H9 (cell line): ENCODE results near the gene FBXO47. TPM values are rescaled to one million over a fixed set of nuclear protein-coding genes. Genes with fewer than 3 reads are reported as not detected.

Experiments used
- DNase-seq: peaks from one replicate; pipeline ENCODE4 v3.0.0-alpha.2; 2017
- H2AFZ ChIP-seq: one replicate; pipeline ENCODE4 v1.6.1; 2013; ENCODE audit warnings: mild to moderate bottlenecking, low read length, control low read depth, moderate library complexity
- H2AK5ac ChIP-seq: 2 replicates; pipeline ENCODE4 v1.6.1; 2013; ENCODE audit warnings: low read length, control low read depth, mixed read lengths; ENCODE audit not compliant: insufficient read length
- H2BK120ac ChIP-seq: one replicate; pipeline ENCODE4 v1.6.1; 2013; ENCODE audit warnings: low read depth, mild to moderate bottlenecking, low read length, control low read depth, inconsistent platforms; ENCODE audit not compliant: poor library complexity, severe bottlenecking
- H2BK12ac ChIP-seq: 2 replicates; pipeline ENCODE4 v1.6.1; 2013; ENCODE audit warnings: low read length, control low read depth, mixed read lengths, low read depth; ENCODE audit not compliant: insufficient read length
- H2BK15ac ChIP-seq: 2 replicates; pipeline ENCODE4 v1.6.1; 2013; ENCODE audit warnings: low read depth, low read length, control low read depth
- H2BK20ac ChIP-seq: one replicate; pipeline ENCODE4 v1.6.1; 2013; ENCODE audit warnings: low read depth, mild to moderate bottlenecking, low read length, control low read depth, inconsistent platforms; ENCODE audit not compliant: poor library complexity, severe bottlenecking
- H2BK5ac ChIP-seq: 2 replicates; pipeline ENCODE4 v1.6.1; 2013; ENCODE audit warnings: low read length, control low read depth, mixed read lengths; ENCODE audit not compliant: insufficient read length
- H3K14ac ChIP-seq: 2 replicates; pipeline ENCODE4 v1.6.1; 2013; ENCODE audit warnings: low read length, control low read depth; ENCODE audit not compliant: insufficient read depth
- H3K18ac ChIP-seq: 2 replicates; pipeline ENCODE4 v1.6.1; 2013; ENCODE audit warnings: low read depth, mild to moderate bottlenecking, mixed read lengths, low read length, control low read depth; ENCODE audit not compliant: insufficient read length
- H3K23ac ChIP-seq: 2 replicates; pipeline ENCODE4 v1.6.1; 2013; ENCODE audit warnings: low read length, control low read depth, mixed read lengths, low read depth; ENCODE audit not compliant: insufficient read length
- H3K23me2 ChIP-seq: 2 replicates; pipeline ENCODE4 v1.6.1; 2013; ENCODE audit warnings: low read depth, mild to moderate bottlenecking, mixed read lengths, low read length, control low read depth; ENCODE audit not compliant: insufficient read length, poor library complexity, severe bottlenecking
- H3K27ac ChIP-seq: 2 replicates; pipeline ENCODE4 v1.5.1; 2013; ENCODE audit warnings: low read length, control low read depth, mixed read lengths, low read depth; ENCODE audit not compliant: insufficient read length
- H3K27me3 ChIP-seq: 2 replicates; pipeline ENCODE4 v1.6.1; 2013; ENCODE audit warnings: low read length, control low read depth, inconsistent platforms; ENCODE audit not compliant: insufficient read depth
- H3K4ac ChIP-seq: 2 replicates; pipeline ENCODE4 v1.6.1; 2013; ENCODE audit warnings: low read depth, mild to moderate bottlenecking, control low read depth, inconsistent platforms, low read length, moderate library complexity
- H3K4me1 ChIP-seq: 2 replicates; pipeline ENCODE4 v1.6.1; 2013; ENCODE audit warnings: low read length, control low read depth, inconsistent platforms; ENCODE audit not compliant: insufficient read depth
- H3K4me2 ChIP-seq: 2 replicates; pipeline ENCODE4 v1.6.1; 2013; ENCODE audit warnings: low read length, control low read depth, mixed read lengths; ENCODE audit not compliant: insufficient read length, insufficient read depth
- H3K56ac ChIP-seq: 2 replicates; pipeline ENCODE4 v1.6.1; 2013; ENCODE audit warnings: low read depth, mild to moderate bottlenecking, mixed read lengths, low read length, control low read depth; ENCODE audit not compliant: insufficient read length
- H3K79me1 ChIP-seq: 2 replicates; pipeline ENCODE4 v1.6.1; 2013; ENCODE audit warnings: low read depth, mild to moderate bottlenecking, moderate library complexity, low read length, control low read depth, inconsistent platforms; ENCODE audit not compliant: insufficient read depth, poor library complexity, severe bottlenecking
- H3K79me2 ChIP-seq: 2 replicates; pipeline ENCODE4 v1.6.1; 2013; ENCODE audit warnings: low read length, control low read depth, inconsistent platforms; ENCODE audit not compliant: insufficient read depth
- H3K9ac ChIP-seq: 2 replicates; pipeline ENCODE4 v1.6.1; 2013; ENCODE audit warnings: low read length, control low read depth, mixed read lengths; ENCODE audit not compliant: insufficient read length; ENCODE audit errors: extremely low read depth
- H3K9me3 ChIP-seq: one replicate; pipeline ENCODE4 v1.6.1; 2013; ENCODE audit warnings: low read depth, low read length, inconsistent platforms; ENCODE audit not compliant: control insufficient read depth
- H3T11ph ChIP-seq: one replicate; pipeline ENCODE4 v1.6.1; 2013; ENCODE audit warnings: mild to moderate bottlenecking, low read length, control low read depth, inconsistent platforms
- H4K20me1 ChIP-seq: one replicate; pipeline ENCODE4 v1.6.1; 2013; ENCODE audit not compliant: control insufficient read depth, insufficient read length, insufficient read depth
- H4K5ac ChIP-seq: 2 replicates; pipeline ENCODE4 v1.6.1; 2013; ENCODE audit warnings: low read depth, mild to moderate bottlenecking, mixed read lengths, low read length, control low read depth; ENCODE audit not compliant: insufficient read length
- H4K8ac ChIP-seq: replicated peaks from 2 replicates; pipeline ENCODE4 v1.6.1; 2013; ENCODE audit warnings: low read length, control low read depth, mixed read lengths, low read depth; ENCODE audit not compliant: insufficient read length
- H4K91ac ChIP-seq: 2 replicates; pipeline ENCODE4 v1.6.1; 2013; ENCODE audit warnings: low read depth, mild to moderate bottlenecking, moderate library complexity, mixed read lengths, low read length, control low read depth; ENCODE audit not compliant: insufficient read length
- H3K27ac Mint-ChIP-seq, 3 experiments: 2 replicates in 2 of 3; 3 replicates in 1 of 3; pipeline ENCODE4 v1.8.0; 2020 to 2021; ENCODE audit warnings: mixed read lengths in 3 of 3, mild to moderate bottlenecking in 1 of 3, moderate library complexity in 1 of 3
- H3K27me3 Mint-ChIP-seq: 2 replicates; pipeline ENCODE4 v1.8.0; 2021; ENCODE audit warnings: low read depth, mild to moderate bottlenecking, moderate library complexity, mixed read lengths
- H3K36me3 Mint-ChIP-seq, 3 experiments: 2 replicates in 2 of 3; 3 replicates in 1 of 3; pipeline ENCODE4 v1.8.0; 2020 to 2021; ENCODE audit warnings: low read depth in 3 of 3, mixed read lengths in 3 of 3; ENCODE audit not compliant: insufficient read depth in 1 of 3
- H3K4me1 Mint-ChIP-seq, 2 experiments: 2 replicates each; pipeline ENCODE4 v1.8.0; 2020; ENCODE audit warnings: mixed read lengths in 2 of 2
- H3K4me3 Mint-ChIP-seq, 2 experiments: 2 replicates in 1 of 2; 3 replicates in 1 of 2; pipeline ENCODE4 v1.8.0; 2020 to 2021; ENCODE audit warnings: mild to moderate bottlenecking in 2 of 2, mixed read lengths in 2 of 2, moderate library complexity in 1 of 2
- H3K9me3 Mint-ChIP-seq, 2 experiments: 2 replicates in 1 of 2; 3 replicates in 1 of 2; pipeline ENCODE4 v1.8.0; 2020; ENCODE audit warnings: mild to moderate bottlenecking in 2 of 2, mixed read lengths in 2 of 2, moderate library complexity in 1 of 2
- WGBS: extraction: QIAGEN DNeasy Blood & Tissue Kit; methylation state at CpG from one replicate; pipeline ENCODE4 v1.1.7; 2013; ENCODE audit warnings: missing lambda C conversion rate, low lambda C conversion rate, mixed read lengths; ENCODE audit not compliant: insufficient read length; ENCODE audit errors: extremely low coverage; 5-methylcytosine and 5-hydroxymethylcytosine counted together
- total RNA-seq: library from RNA; stranded (reverse); gene quantifications from 2 replicates; pipeline ENCODE4 v1.2.1, GENCODE V29; 2021
- TF ChIP-seq, protein P1 (sequence below): fragments of 200-600 bp; sonication (generic); conservative IDR thresholded peaks from 3 replicates; pipeline ENCODE4 v1.8.0; 2021; ENCODE audit warnings: antibody characterized with exemption, mild to moderate bottlenecking

Gene FBXO47
- total RNA-seq, 1 experiment from 2014 or later, result not detected

DNA sequence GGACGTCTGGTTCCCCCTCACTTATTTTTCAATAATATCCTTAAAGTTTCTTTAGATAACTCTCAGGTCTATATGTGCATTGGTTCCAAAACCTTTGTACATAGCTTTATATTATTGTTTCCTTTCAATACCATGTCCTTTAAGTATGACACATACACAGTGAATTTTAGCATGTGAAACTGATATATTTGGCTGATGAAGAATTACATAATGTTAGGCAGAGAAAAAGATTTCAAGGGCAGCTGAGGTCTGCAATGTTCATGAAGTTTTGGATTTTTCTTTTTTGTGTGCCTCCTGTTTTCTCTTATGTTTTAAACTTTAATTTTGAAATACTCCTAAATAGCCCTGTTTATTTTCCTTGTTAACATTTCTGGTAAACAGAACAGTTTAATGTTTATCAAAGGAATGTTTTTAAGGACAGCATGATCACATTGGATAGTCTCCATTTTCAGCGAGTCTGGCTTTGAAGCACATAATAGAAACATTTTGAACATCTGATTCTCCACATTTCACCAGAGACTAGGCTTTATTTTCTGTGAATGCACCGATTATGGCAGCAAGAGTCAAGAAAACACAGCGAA, 32.9 kb upstream of the FBXO47 start:
- Histone ChIP-seq H3K4me2 (no peak overlapping the region), H3K27ac (no peak overlapping the region), H3K56ac (no peak overlapping the region), H3K27me3 (no peaks in the 10 kb centered on the region), H3K9me3 (peaks cover 9% of the 10 kb centered on the region), H4K8ac (no peak overlapping the region), H4K20me1 (no peaks in the 10 kb centered on the region), H3K4ac (no peak overlapping the region), H2AK5ac (no peak overlapping the region), H4K5ac (no peak overlapping the region), H3K79me1 (no peaks in the 10 kb centered on the region), H4K91ac (no peak overlapping the region), H3K79me2 (no peaks in the 10 kb centered on the region), H3K9ac (no peak overlapping the region), H3K18ac (no peak overlapping the region), H2AFZ (no peak overlapping the region), H3K4me1 (no peaks in the 10 kb centered on the region; the same call in 1 of the 2 replicates), H2BK12ac (no peak overlapping the region), H2BK20ac (no peak overlapping the region), H3K23me2 (no peaks in the 10 kb centered on the region), H2BK120ac (no peak overlapping the region), H3K14ac (no peak overlapping the region), H2BK15ac (no peak overlapping the region), H2BK5ac (no peak overlapping the region), H3T11ph (no peak overlapping the region), H3K23ac (no peak overlapping the region)
- TF ChIP-seq, protein P1, sequence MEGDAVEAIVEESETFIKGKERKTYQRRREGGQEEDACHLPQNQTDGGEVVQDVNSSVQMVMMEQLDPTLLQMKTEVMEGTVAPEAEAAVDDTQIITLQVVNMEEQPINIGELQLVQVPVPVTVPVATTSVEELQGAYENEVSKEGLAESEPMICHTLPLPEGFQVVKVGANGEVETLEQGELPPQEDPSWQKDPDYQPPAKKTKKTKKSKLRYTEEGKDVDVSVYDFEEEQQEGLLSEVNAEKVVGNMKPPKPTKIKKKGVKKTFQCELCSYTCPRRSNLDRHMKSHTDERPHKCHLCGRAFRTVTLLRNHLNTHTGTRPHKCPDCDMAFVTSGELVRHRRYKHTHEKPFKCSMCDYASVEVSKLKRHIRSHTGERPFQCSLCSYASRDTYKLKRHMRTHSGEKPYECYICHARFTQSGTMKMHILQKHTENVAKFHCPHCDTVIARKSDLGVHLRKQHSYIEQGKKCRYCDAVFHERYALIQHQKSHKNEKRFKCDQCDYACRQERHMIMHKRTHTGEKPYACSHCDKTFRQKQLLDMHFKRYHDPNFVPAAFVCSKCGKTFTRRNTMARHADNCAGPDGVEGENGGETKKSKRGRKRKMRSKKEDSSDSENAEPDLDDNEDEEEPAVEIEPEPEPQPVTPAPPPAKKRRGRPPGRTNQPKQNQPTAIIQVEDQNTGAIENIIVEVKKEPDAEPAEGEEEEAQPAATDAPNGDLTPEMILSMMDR, result no peak
- Mint-ChIP-seq H3K4me3 (no peak overlapping the region), H3K36me3 (peaks cover 3 to 17% (median 6%) of the 10 kb centered on the region in 3 experiments; a peak in 5 of 7 replicates), H3K27me3 (peaks cover 8% of the 10 kb centered on the region), H3K4me1 (peaks cover 10 to 17% of the 10 kb centered on the region in 2 experiments), H3K27ac (no peak overlapping the region), H3K9me3 (peaks cover 21 to 22% of the 10 kb centered on the region in 2 experiments)
- no peak for DNase-seq
- WGBS, result no CpG with 5 or more reads among the region's 4 CpGs
